Mononuclear cell (primary cell): ENCODE data around the gene DNTTIP2. TPM values are rescaled to one million over a fixed set of nuclear protein-coding genes. Genes with fewer than 3 reads are reported as not detected.
A peak's percentile ranks its signal among the peaks of the same experiment; 100 is the strongest.
"Not testable (repeated sequence)": the region's sequence is repeated elsewhere in the genome, so short reads cannot be mapped to it uniquely, and the experiment has no call there.

Source experiments
- H3K27me3 ChIP-seq: 2 replicates; pipeline ENCODE4 v1.6.0; 2011; ENCODE audit warnings: low read length, control low read depth; ENCODE audit not compliant: insufficient read depth
- H3K4me1 ChIP-seq: 2 replicates; pipeline ENCODE4 v1.5.1; 2011; ENCODE audit warnings: mild to moderate bottlenecking, low read length, control low read depth; ENCODE audit not compliant: insufficient read depth
- H3K4me3 ChIP-seq: 2 replicates; pipeline ENCODE4 v1.5.1; 2011; ENCODE audit warnings: mild to moderate bottlenecking, low read length, moderate library complexity
- H3K9me3 ChIP-seq: 2 replicates; pipeline ENCODE4 v1.5.1; 2011; ENCODE audit warnings: low read depth, mild to moderate bottlenecking, control low read depth, low read length
- total RNA-seq: library from RNA; depleted of rRNA; stranded (reverse); fragments of >200 nt; gene quantifications from one replicate; pipeline ENCODE4 v1.2.3, GENCODE V29; 2012

The DNTTIP2 gene
- 83.4 TPM for total RNA-seq

GRCh38 chr1:93878889-93879586 lies at the start of gene DNTTIP2:
Gene DNTTIP2 (minus strand): TSS chr1:93879206. CDS start chr1:93879148, 58 bp downstream.
- Histone ChIP-seq H3K27me3 (no peaks in the 10 kb centered on the region), H3K9me3 (no peaks in the 10 kb centered on the region), H3K4me3 (peak within 1 kb of the TSS; percentile 95), H3K4me1 (peaks cover 28% of the 10 kb centered on the region)

GRCh38 chr1:93925206-93925605 lies 46.2 kb upstream of the DNTTIP2 start:
- Histone ChIP-seq H3K4me1 (no peaks in the 10 kb centered on the region), H3K27me3 (peaks cover 9% of the 10 kb centered on the region), H3K4me3 (no peak overlapping the region), H3K9me3 (peaks cover 8% of the 10 kb centered on the region)

- Histone ChIP-seq H3K9me3 (no peaks in the 10 kb centered on the region), H3K4me1 (no peaks in the 10 kb centered on the region), H3K4me3 (no peak overlapping the region), H3K27me3 (no peaks in the 10 kb centered on the region)
Measured at GRCh38 chr1:93919780-93920179, 40.8 kb upstream of the DNTTIP2 start.

GRCh38 chr1:93917302-93917701 lies 38.3 kb upstream of the DNTTIP2 start:
- Histone ChIP-seq H3K27me3 (no peaks in the 10 kb centered on the region), H3K9me3 (no peaks in the 10 kb centered on the region), H3K4me3 (no peak overlapping the region), H3K4me1 (no peaks in the 10 kb centered on the region)

GRCh38 chr1:93910880-93911279 lies 31.9 kb upstream of the DNTTIP2 start:
- not testable (repeated sequence) for H3K4me3 ChIP-seq, H3K9me3 ChIP-seq, H3K27me3 ChIP-seq
- peaks cover 17% of the 10 kb centered on the region for H3K4me1 ChIP-seq

- no peaks in the 10 kb centered on the region for H3K27me3 ChIP-seq
- no peaks in the 10 kb centered on the region for H3K9me3 ChIP-seq
- peaks cover 17% of the 10 kb centered on the region for H3K4me1 ChIP-seq
- no peak overlapping the region for H3K4me3 ChIP-seq
Measured at GRCh38 chr1:93910305-93910704, 31.3 kb upstream of the DNTTIP2 start.

GRCh38 chr1:93909146-93910050 lies 30.4 kb upstream of the DNTTIP2 start, which contains the start of gene GCLM:
Gene GCLM (minus strand): TSS chr1:93909430. CDS start chr1:93909163, 267 bp downstream.
- H3K4me1 ChIP-seq, result peaks cover 25% of the 10 kb centered on the region
- no peaks in the 10 kb centered on the region for H3K27me3 ChIP-seq
- H3K4me3 ChIP-seq, result peak within 1 kb of the TSS; percentile 80
- H3K9me3 ChIP-seq, result no peaks in the 10 kb centered on the region

- Histone ChIP-seq H3K27me3 (no peaks in the 10 kb centered on the region), H3K9me3 (no peaks in the 10 kb centered on the region), H3K4me1 (peaks cover 33% of the 10 kb centered on the region), H3K4me3 (peak overlapping the region; percentile 80)
Measured at GRCh38 chr1:93908394-93909145, 29.6 kb upstream of the DNTTIP2 start.

- H3K4me3 ChIP-seq, result no peak overlapping the region
- no peaks in the 10 kb centered on the region for H3K9me3 ChIP-seq
- no peaks in the 10 kb centered on the region for H3K27me3 ChIP-seq
- H3K4me1 ChIP-seq, result peaks cover 34% of the 10 kb centered on the region
Measured at GRCh38 chr1:93907718-93908117, 28.7 kb upstream of the DNTTIP2 start.

- Histone ChIP-seq H3K4me1 (peaks cover 34% of the 10 kb centered on the region), H3K27me3 (no peaks in the 10 kb centered on the region), H3K9me3 (no peaks in the 10 kb centered on the region), H3K4me3 (no peak overlapping the region)
Measured at GRCh38 chr1:93906480-93906879, 27.5 kb upstream of the DNTTIP2 start.

- Histone ChIP-seq H3K9me3 (no peaks in the 10 kb centered on the region), H3K4me3 (no peak overlapping the region), H3K27me3 (no peaks in the 10 kb centered on the region), H3K4me1 (peaks cover 34% of the 10 kb centered on the region)
Measured at GRCh38 chr1:93905734-93906133, 26.7 kb upstream of the DNTTIP2 start.

- H3K9me3 ChIP-seq, result no peaks in the 10 kb centered on the region
- no peak overlapping the region for H3K4me3 ChIP-seq
- H3K27me3 ChIP-seq, result no peaks in the 10 kb centered on the region
- H3K4me1 ChIP-seq, result peaks cover 32% of the 10 kb centered on the region
Measured at GRCh38 chr1:93905051-93905450, 26.0 kb upstream of the DNTTIP2 start.

GRCh38 chr1:93904228-93904627 lies 25.2 kb upstream of the DNTTIP2 start:
- Histone ChIP-seq H3K4me1 (peaks cover 27% of the 10 kb centered on the region), H3K4me3 (no peak overlapping the region)

GRCh38 chr1:93900723-93901504 lies 21.9 kb upstream of the DNTTIP2 start:
- H3K4me3 ChIP-seq, result no peak overlapping the region
- peaks cover 17% of the 10 kb centered on the region for H3K4me1 ChIP-seq
- no peaks in the 10 kb centered on the region for H3K9me3 ChIP-seq
- no peaks in the 10 kb centered on the region for H3K27me3 ChIP-seq

More at GRCh38 chr1:93904228-93904627, 25.2 kb upstream of the DNTTIP2 start:
- Histone ChIP-seq H3K27me3 (no peaks in the 10 kb centered on the region), H3K9me3 (no peaks in the 10 kb centered on the region)
